RWPE2 (cell line): ENCODE results near the gene TMTC1.

Experiments
- ATAC-seq: fragments of 200-7000 bp; cut with Tn5 transposase; 3 replicates; pipeline ENCODE4 v1.9.1; 2021; ENCODE audit warnings: low read depth
- DNase-seq: peaks from one replicate; pipeline ENCODE4 v3.0.0-alpha.2; 2020; ENCODE audit warnings: low spot score
- H3K27ac ChIP-seq: fragments of 450-650 bp; 2 replicates; pipeline ENCODE4 v1.5.1; 2017; ENCODE audit warnings: mild to moderate bottlenecking; ENCODE audit not compliant: poor library complexity, severe bottlenecking
- H3K27me3 ChIP-seq: fragments of 250-450 bp; sonication (Bioruptor Pico); 2 replicates; pipeline ENCODE4 v1.5.1; 2021; ENCODE audit warnings: mild to moderate bottlenecking, moderate library complexity; ENCODE audit not compliant: insufficient read depth, poor library complexity, severe bottlenecking
- H3K36me3 ChIP-seq: fragments of 250-450 bp; sonication (Bioruptor Pico); 2 replicates; pipeline ENCODE4 v1.5.1; 2020; ENCODE audit warnings: low read depth, mild to moderate bottlenecking, moderate library complexity
- H3K4me1 ChIP-seq: fragments of 250-450 bp; sonication (Bioruptor Pico); 2 replicates; pipeline ENCODE4 v1.5.1; 2021; ENCODE audit warnings: mild to moderate bottlenecking, moderate library complexity; ENCODE audit not compliant: insufficient read depth, poor library complexity, severe bottlenecking
- H3K4me3 ChIP-seq: fragments of 250-450 bp; sonication (Bioruptor Pico); 2 replicates; pipeline ENCODE4 v1.5.1; 2021; ENCODE audit warnings: mild to moderate bottlenecking, moderate library complexity; ENCODE audit not compliant: severe bottlenecking
- H3K9me3 ChIP-seq: fragments of 250-450 bp; sonication (Bioruptor Pico); 2 replicates; pipeline ENCODE4 v1.5.1; 2021; ENCODE audit warnings: mild to moderate bottlenecking, moderate library complexity; ENCODE audit not compliant: severe bottlenecking
- TF ChIP-seq, protein P1 (sequence below): fragments of 450-650 bp; IDR thresholded peaks from one replicate; pipeline ENCODE4 v1.5.1; 2017; ENCODE audit warnings: mild to moderate bottlenecking, moderate library complexity; ENCODE audit not compliant: poor library complexity, severe bottlenecking

TMTC1 gene

DNA sequence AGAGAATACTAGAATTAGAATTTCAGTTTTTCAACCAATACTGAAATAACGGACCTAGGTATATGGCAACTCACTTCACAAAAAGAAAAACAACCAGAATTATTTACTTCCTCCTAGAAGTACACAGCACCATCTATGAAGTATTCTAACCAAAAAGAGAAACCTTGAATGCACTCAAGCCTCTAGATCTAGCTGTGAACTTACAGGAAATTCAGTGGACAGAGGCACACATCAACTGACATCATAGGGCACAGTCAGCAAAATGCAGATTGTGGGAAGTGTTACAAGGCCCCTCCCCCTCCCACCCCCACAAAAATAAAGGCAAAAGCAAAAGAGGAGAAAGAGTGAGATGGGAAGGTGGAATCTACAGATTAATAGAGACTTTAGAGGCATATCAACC, 102.4 kb downstream of the TMTC1 start:
- H3K27ac ChIP-seq = no peak overlapping the region
- ATAC-seq = no peak
- TF ChIP-seq, protein P1, sequence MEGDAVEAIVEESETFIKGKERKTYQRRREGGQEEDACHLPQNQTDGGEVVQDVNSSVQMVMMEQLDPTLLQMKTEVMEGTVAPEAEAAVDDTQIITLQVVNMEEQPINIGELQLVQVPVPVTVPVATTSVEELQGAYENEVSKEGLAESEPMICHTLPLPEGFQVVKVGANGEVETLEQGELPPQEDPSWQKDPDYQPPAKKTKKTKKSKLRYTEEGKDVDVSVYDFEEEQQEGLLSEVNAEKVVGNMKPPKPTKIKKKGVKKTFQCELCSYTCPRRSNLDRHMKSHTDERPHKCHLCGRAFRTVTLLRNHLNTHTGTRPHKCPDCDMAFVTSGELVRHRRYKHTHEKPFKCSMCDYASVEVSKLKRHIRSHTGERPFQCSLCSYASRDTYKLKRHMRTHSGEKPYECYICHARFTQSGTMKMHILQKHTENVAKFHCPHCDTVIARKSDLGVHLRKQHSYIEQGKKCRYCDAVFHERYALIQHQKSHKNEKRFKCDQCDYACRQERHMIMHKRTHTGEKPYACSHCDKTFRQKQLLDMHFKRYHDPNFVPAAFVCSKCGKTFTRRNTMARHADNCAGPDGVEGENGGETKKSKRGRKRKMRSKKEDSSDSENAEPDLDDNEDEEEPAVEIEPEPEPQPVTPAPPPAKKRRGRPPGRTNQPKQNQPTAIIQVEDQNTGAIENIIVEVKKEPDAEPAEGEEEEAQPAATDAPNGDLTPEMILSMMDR = no peak
- H3K4me1 ChIP-seq = no peaks in the 10 kb centered on the region
- DNase-seq = no peak
- no peaks in the 10 kb centered on the region for H3K9me3 ChIP-seq
- H3K4me3 ChIP-seq = no peak overlapping the region
- H3K27me3 ChIP-seq = no peaks in the 10 kb centered on the region
- H3K36me3 ChIP-seq = no peaks in the 10 kb centered on the region

DNA sequence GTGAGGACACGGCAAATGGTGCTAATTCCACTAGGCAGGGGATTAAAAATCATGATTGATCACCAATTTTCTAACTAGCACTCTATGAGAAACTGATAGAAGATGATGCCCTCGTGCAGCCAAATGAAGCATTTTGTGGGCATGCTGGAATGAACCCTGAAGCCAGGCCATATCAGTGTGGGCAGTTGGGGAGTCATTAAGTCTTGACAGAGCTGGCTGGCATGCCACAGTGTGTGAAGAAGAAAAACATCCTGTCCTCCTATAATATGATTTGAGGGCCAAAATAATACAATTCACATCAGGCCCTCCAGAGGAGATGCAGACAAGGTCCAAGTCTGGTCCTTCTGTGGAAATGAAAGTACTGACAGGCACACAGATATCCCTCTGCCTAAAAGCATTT, 107.1 kb downstream of the TMTC1 start:
- H3K4me1 ChIP-seq = no peaks in the 10 kb centered on the region
- no peaks in the 10 kb centered on the region for H3K27me3 ChIP-seq
- TF ChIP-seq, protein P1 = no peak
- DNase-seq (no peak), ATAC-seq (no peak)
- H3K27ac ChIP-seq = no peak overlapping the region
- no peak overlapping the region for H3K4me3 ChIP-seq
- no peaks in the 10 kb centered on the region for H3K36me3 ChIP-seq
- H3K9me3 ChIP-seq = no peaks in the 10 kb centered on the region

DNA sequence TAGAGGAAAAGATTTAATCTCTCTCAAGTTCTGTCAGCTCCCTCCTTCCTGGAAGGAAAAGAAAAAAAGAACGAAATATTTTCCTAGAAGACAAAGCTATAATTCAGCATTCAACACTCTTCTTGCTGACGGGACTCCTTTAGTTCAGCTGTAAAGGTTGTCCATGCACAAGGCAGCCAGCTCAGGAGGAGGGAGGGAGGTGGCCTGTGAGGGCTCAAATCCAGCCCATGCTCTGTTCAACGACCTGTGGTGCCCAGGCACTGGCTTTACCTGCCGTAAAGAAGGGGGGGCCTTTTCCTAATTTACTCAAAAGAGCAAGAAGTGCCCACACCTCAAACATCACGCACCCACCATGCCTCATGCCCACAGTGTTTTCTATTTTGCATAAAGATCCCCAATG, 109.3 kb downstream of the TMTC1 start:
- ATAC-seq (no peak), DNase-seq (no peak)
- no peaks in the 10 kb centered on the region for H3K9me3 ChIP-seq
- H3K4me1 ChIP-seq = no peaks in the 10 kb centered on the region
- TF ChIP-seq, protein P1 = no peak
- H3K4me3 ChIP-seq = no peak overlapping the region
- no peaks in the 10 kb centered on the region for H3K27me3 ChIP-seq
- no peak overlapping the region for H3K27ac ChIP-seq
- no peaks in the 10 kb centered on the region for H3K36me3 ChIP-seq

DNA sequence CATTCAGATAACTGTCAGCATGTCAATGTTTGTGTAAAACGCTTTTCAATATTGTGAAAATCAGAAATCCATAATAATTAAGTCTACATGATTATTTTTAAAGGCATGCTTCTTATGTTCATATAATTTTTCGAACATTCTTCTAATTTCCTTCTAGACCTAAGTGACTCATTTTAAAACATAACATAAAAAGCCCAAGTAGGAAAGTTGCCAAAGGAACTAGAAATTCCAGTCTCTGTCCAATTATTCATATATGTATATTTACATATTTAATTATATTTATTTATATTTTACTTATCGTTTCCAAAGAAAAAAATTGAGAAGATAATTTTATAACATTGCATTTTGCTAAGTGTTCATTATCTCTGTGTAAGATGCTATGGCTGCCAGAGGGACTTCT, 110.4 kb downstream of the TMTC1 start:
- Histone ChIP-seq H3K4me1 (no peaks in the 10 kb centered on the region), H3K27me3 (no peaks in the 10 kb centered on the region), H3K27ac (no peak overlapping the region), H3K36me3 (no peaks in the 10 kb centered on the region), H3K4me3 (no peak overlapping the region), H3K9me3 (no peaks in the 10 kb centered on the region)
- no peak for ATAC-seq
- TF ChIP-seq, protein P1 = no peak
- no peak for DNase-seq

DNA sequence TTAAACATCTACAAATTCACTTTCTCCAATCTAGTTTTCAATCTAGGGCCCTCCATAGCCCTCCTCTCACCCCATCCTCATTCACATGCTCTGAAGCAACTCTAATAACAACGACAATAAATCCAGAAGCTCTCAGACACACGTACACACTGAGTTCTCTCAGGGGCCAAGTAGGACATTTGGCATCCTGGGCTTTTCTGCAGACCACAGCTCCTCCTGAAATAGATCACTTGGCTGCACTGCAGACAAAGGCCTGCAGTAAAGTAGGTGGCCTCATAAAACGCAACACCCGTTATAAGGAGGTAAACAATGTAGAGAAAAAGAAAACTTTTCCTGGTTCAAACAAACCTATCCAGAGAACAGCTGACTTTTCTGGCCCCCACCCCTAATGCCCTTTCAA, 111.2 kb downstream of the TMTC1 start:
- ATAC-seq (no peak), DNase-seq (no peak)
- no peaks in the 10 kb centered on the region for H3K36me3 ChIP-seq
- H3K4me1 ChIP-seq = no peaks in the 10 kb centered on the region
- TF ChIP-seq, protein P1 = no peak
- no peak overlapping the region for H3K27ac ChIP-seq
- no peaks in the 10 kb centered on the region for H3K27me3 ChIP-seq
- no peaks in the 10 kb centered on the region for H3K9me3 ChIP-seq
- H3K4me3 ChIP-seq = no peak overlapping the region
